DLD1 (cell line): ENCODE measurements around the gene PEX10.
"Not testable (repeated sequence)": the region's sequence is repeated elsewhere in the genome, so short reads cannot be mapped to it uniquely, and the experiment has no call there.

ENCODE experiments used
- in situ Hi-C: cut with HindIII; loops from 2 replicates; pipeline ENCODE4 v1.10.0; 2017; ENCODE audit warnings: low sequenced_read_pairs

PEX10 gene

GRCh38 chr1:2412395-2412772, at the start of gene PEX10:
TSS of gene PEX10 (minus strand) at chr1:2412564. CDS start at chr1:2412502, 62 bp downstream.
- in situ Hi-C loops, result no loop called here

GRCh38 chr1:2460996-2461751, 48.8 kb upstream of the PEX10 start:
- in situ Hi-C loops, result no loop called here

- in situ Hi-C loops, result no loop called here
Observed at GRCh38 chr1:2460203-2460602, 47.8 kb upstream of the PEX10 start.

- in situ Hi-C loops, result no loop called here
Observed at GRCh38 chr1:2459757-2460156, 47.4 kb upstream of the PEX10 start.

- in situ Hi-C loops, result not testable (repeated sequence)
Observed at GRCh38 chr1:2459102-2459753, 46.9 kb upstream of the PEX10 start.

- in situ Hi-C loops, result no loop called here
Observed at GRCh38 chr1:2458687-2459086, 46.3 kb upstream of the PEX10 start.

- in situ Hi-C loops, result no loop called here
Observed at GRCh38 chr1:2457444-2457843, 45.1 kb upstream of the PEX10 start.

GRCh38 chr1:2455757-2456156, 43.4 kb upstream of the PEX10 start:
- in situ Hi-C loops, result no loop called here

- in situ Hi-C loops, result no loop called here
Observed at GRCh38 chr1:2454227-2454626, 41.9 kb upstream of the PEX10 start.

- in situ Hi-C loops, result no loop called here
Observed at GRCh38 chr1:2452932-2453315, 40.6 kb upstream of the PEX10 start.

- in situ Hi-C loops, result no loop called here
Observed at GRCh38 chr1:2452201-2452931, 40.0 kb upstream of the PEX10 start.

- in situ Hi-C loops, result no loop called here
Observed at GRCh38 chr1:2451741-2452140, 39.4 kb upstream of the PEX10 start.

GRCh38 chr1:2449636-2450454, 37.5 kb upstream of the PEX10 start:
- in situ Hi-C loops, result no loop called here

- in situ Hi-C loops, result no loop called here
Observed at GRCh38 chr1:2448098-2448445, 35.7 kb upstream of the PEX10 start.

- in situ Hi-C loops, result no loop called here
Observed at GRCh38 chr1:2447276-2448097, 35.1 kb upstream of the PEX10 start.

GRCh38 chr1:2446861-2447260, 34.5 kb upstream of the PEX10 start:
- in situ Hi-C loops, result no loop called here

- in situ Hi-C loops, result no loop called here
Observed at GRCh38 chr1:2446394-2446793, 34.0 kb upstream of the PEX10 start.

GRCh38 chr1:2445823-2446215, 33.5 kb upstream of the PEX10 start:
- in situ Hi-C loops, result no loop called here

GRCh38 chr1:2445162-2445822, 32.9 kb upstream of the PEX10 start:
- in situ Hi-C loops, result no loop called here

- in situ Hi-C loops, result no loop called here
Observed at GRCh38 chr1:2444138-2444591, 31.8 kb upstream of the PEX10 start.
